Fibroblast of pulmonary artery (primary cell): Measurements from ENCODE around the gene TBC1D25.

Source experiments
- DNase-seq: peaks from one replicate; pipeline ENCODE4 v3.0.0-alpha.2; 2010; ENCODE audit warnings: low read depth
- H3K4me3 ChIP-seq: replicated peaks from 2 replicates; pipeline ENCODE4 v1.5.1; 2011; ENCODE audit warnings: low read depth, mild to moderate bottlenecking, control low read depth, low read length, moderate library complexity
- TF ChIP-seq, protein P1 (sequence below): IDR thresholded peaks from 2 replicates; pipeline ENCODE4 v1.5.1; 2011; ENCODE audit warnings: mild to moderate bottlenecking, control low read depth, low read length, inconsistent platforms; ENCODE audit errors: missing control alignments

TBC1D25 gene

DNA sequence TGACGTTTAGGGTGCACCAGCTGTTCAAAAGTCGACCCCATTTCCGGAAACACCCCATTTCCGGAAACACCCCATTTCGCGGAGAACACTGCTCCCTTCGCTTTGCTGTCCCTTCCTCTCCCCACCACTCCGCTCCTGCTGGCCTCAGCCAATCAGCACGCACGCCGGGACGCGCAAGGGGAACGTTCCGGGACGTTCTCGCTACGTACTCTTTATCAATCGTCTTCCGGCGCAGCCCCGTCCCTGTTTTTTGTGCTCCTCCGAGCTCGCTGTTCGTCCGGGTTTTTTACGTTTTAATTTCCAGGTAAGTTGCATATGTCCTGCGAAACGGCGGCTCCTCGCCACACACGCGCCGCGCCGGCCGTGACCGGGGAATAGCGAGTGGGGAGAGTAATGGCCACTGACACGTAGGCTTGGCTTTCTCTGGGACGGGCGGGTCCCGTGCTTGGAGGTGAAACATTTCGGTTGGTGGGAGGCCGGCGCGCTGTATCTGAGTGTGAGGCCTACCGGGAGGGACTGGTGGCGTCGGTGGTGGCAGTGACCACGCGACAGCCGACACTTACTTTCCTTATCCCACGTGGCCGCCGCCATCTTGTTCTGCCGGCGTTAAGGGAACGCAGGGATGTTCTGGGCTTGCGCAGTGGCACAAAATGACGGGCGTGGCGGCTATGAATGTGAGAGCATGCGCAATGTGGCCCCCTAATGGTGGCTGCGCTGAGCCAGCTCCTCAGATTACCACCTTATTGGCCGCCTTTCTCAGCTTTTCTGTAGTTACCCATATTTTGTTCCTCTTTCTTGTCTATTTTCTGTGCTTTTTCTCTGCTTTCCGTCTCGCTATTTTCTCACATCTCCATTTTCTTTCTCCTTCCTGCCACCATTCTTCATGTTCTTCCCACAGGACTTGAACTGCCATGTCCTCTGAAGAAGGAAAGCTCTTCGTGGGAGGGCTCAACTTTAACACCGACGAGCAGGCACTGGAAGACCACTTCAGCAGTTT is 35.1 kb downstream of the TBC1D25 start, which contains the start of gene RBM3:
RBM3 (plus strand) TSS at position 215 of the 997 bp plus-strand sequence; CDS start at position 912, 697 bp downstream.
- H3K4me3 ChIP-seq: peak within 1 kb of the TSS; percentile 90
- TF ChIP-seq, protein P1, sequence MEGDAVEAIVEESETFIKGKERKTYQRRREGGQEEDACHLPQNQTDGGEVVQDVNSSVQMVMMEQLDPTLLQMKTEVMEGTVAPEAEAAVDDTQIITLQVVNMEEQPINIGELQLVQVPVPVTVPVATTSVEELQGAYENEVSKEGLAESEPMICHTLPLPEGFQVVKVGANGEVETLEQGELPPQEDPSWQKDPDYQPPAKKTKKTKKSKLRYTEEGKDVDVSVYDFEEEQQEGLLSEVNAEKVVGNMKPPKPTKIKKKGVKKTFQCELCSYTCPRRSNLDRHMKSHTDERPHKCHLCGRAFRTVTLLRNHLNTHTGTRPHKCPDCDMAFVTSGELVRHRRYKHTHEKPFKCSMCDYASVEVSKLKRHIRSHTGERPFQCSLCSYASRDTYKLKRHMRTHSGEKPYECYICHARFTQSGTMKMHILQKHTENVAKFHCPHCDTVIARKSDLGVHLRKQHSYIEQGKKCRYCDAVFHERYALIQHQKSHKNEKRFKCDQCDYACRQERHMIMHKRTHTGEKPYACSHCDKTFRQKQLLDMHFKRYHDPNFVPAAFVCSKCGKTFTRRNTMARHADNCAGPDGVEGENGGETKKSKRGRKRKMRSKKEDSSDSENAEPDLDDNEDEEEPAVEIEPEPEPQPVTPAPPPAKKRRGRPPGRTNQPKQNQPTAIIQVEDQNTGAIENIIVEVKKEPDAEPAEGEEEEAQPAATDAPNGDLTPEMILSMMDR: peak; percentile 41
- peak; percentile 93 for DNase-seq

DNA sequence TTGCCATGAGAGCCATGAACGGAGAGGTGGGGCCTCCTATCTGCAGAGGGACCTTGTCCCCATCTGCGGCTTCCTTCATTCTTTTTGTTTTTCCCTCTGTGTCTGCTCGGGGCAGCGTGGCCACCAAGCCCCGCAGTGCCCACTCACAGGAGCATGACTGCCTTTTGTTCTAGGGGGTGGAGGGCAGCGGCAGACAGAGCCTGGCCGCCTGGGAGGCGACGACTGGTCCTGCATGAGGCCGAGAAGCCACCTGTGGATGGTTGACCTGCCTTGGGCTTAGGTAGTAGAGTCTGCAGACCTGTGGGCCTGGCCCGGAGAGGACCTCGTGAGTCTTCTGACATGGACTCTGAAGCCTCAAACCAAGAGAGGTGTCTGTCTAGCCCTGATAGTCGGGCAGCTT is 36.1 kb downstream of the TBC1D25 start:
- TF ChIP-seq, protein P1: no peak
- no peak for DNase-seq
- peak overlapping the region; percentile 90 for H3K4me3 ChIP-seq

DNA sequence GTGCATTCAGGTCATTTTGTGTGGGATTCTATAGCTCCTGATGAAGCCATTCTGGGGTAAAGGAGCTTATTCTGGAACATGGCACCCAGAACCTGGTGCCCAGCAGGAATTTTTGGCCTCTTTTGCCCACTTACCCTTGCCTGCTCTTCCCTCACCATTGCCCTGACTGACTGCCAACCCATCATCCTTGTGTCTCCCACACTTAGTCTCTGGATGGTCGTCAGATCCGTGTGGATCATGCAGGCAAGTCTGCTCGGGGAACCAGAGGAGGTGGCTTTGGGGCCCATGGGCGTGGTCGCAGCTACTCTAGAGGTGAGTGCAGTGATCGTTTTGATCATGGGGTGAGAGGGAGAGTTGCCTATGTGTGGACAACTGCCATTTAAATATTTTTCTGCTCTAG is 36.6 kb downstream of the TBC1D25 start:
- TF ChIP-seq, protein P1: no peak
- no peak for DNase-seq
- peak overlapping the region; percentile 90 for H3K4me3 ChIP-seq

- no peak overlapping the region for H3K4me3 ChIP-seq
- DNase-seq: no peak
- TF ChIP-seq, protein P1: no peak
Measured at GRCh38 chrX:48578661-48579128, 39.2 kb downstream of the TBC1D25 start.

DNA sequence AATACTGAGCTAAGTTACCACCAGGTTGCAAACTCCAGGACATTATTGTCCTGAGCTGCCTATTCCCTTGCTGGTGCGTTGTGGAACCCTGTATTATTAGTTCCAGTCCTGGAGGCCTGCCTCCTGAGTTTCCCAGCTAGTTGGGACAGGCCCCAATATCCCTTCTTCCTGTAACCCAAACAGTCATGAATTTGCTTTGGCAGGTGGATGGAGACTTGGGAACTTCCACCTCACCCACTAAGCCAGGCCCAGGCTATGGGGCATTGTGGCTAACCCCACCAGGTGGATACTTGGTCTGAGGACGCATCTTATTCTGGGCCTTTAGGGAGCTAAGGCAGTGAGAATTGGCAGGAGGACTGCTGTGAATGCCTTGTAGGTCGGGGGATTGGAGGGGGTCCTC is 39.7 kb downstream of the TBC1D25 start:
- no peak for DNase-seq
- H3K4me3 ChIP-seq: no peak overlapping the region
- TF ChIP-seq, protein P1: no peak

GRCh38 chrX:48580662-48581061 is 41.1 kb downstream of the TBC1D25 start:
- no peak overlapping the region for H3K4me3 ChIP-seq
- DNase-seq: no peak
- TF ChIP-seq, protein P1: no peak
